ENCODE data around the gene ZC3H18.

Gene ZC3H18

GRCh38 chr16:88680554-88681083 lies 110.4 kb downstream of the ZC3H18 start:
- Histone ChIP-seq H3K4me3 (replicated peaks; ENCODE audit: insufficient read depth, low read length) (no peak overlapping the region), H3K27me3 (ENCODE audit: insufficient read depth, poor library complexity, severe bottlenecking) (no peaks in the 10 kb centered on the region), H3K27ac (replicated peaks) (no peak overlapping the region; the same call in 1 of the 2 replicates)
- TF ChIP-seq GABPA (IDR thresholded peaks at IDR 0.05; ENCODE audit: low read depth), result no peak
- no peak for DNase-seq (ENCODE audit: low read depth in 1 of 2, low spot score in 1 of 2)

- no peaks in the 10 kb centered on the region for H3K27me3 ChIP-seq (ENCODE audit: insufficient read depth, poor library complexity, severe bottlenecking)
- H3K4me3 ChIP-seq (replicated peaks; ENCODE audit: insufficient read depth, low read length), result no peak overlapping the region
- H3K27ac ChIP-seq (replicated peaks), result peak overlapping the region; percentile 89
- peak in 1 of 2 experiments; percentile 65 for DNase-seq (ENCODE audit: low read depth in 1 of 2, low spot score in 1 of 2)
- TF ChIP-seq REST (IDR thresholded peaks at IDR 0.05; ENCODE audit: insufficient replicate concordance, low read depth), result no peak
- TF ChIP-seq POLR2AphosphoS5 (IDR thresholded peaks at IDR 0.05; ENCODE audit: low read depth), result no peak
- TF ChIP-seq CTCF (IDR thresholded peaks at IDR 0.05; ENCODE audit: insufficient read depth, low read length), result no peak
- no peak for TF ChIP-seq SPI1 (IDR thresholded peaks at IDR 0.05; ENCODE audit: borderline replicate concordance, low read depth)
- TF ChIP-seq GABPA (IDR thresholded peaks at IDR 0.05; ENCODE audit: low read depth), result no peak
These were observed 111.0 kb downstream of the ZC3H18 start for GRCh38 chr16:88681084-88681680.

All from HL-60 (cell line).